Measurements from ENCODE around the gene OR2B2.

Gene OR2B2

DNA sequence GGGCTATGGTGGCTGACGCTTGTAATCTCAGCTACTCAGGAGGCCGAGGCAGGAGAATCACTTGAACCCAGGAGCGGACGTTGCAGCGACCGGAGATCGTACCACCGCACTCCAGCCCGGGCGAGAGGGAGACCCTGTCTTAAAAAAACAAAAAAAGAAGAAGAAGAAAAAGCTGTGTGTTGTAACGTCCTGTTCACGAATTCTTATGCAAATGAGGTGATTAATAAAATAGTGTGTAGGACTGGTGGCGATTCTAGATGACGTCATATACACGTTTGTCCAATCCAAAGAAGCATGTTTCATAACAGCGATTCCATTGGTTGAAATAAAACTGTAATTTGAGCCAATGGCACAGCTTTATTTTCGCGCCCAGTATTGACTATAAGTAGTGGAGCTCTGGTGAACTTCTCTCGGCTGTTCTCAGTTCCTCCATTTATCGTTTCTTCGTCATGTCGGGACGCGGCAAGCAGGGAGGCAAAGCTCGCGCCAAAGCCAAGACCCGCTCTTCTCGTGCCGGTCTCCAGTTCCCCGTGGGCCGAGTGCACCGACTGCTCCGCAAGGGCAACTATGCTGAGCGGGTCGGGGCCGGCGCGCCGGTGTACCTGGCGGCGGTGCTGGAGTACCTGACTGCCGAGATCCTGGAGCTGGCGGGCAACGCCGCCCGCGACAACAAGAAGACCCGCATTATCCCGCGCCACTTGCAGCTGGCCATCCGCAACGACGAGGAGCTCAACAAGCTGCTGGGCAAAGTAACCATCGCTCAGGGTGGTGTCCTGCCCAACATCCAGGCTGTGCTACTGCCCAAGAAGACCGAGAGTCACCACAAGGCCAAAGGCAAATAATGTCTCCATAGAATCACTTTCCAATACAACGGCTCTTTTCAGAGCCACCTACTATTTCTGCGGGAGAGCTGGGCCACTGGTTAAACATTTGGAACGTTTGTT is 47.0 kb downstream of the OR2B2 start:
- Histone ChIP-seq H4K20me1 (ENCODE audit: control insufficient read depth, insufficient read depth, low read depth, low read length) (no peaks in the 10 kb centered on the region), H3K79me2 (ENCODE audit: control insufficient read depth, low read length) (no peaks in the 10 kb centered on the region), H3F3A (ENCODE audit: control insufficient read depth, insufficient read depth) (peaks cover 28% of the 10 kb centered on the region), H3K9me3 (ENCODE audit: control insufficient read depth, insufficient read depth, low read length) (no peaks in the 10 kb centered on the region), H3K9me2 (replicated peaks; ENCODE audit: control insufficient read depth, low read length) (no peaks in the 10 kb centered on the region), H3K36me3 (ENCODE audit: control insufficient read depth, low read length) (peaks cover 4% of the 10 kb centered on the region; the same call in 1 of the 2 replicates), H3K4me3 (ENCODE audit: low read length) (peak overlapping the region; percentile 76), H3K27ac (ENCODE audit: low read depth, low read length) (peak overlapping the region; percentile 96), H3K4me1 (ENCODE audit: control insufficient read depth, low read length) (peaks cover 87% of the 10 kb centered on the region), H3K4me2 (ENCODE audit: low read length) (peak overlapping the region; percentile 87), H3K27me3 (ENCODE audit: control insufficient read depth, low read length) (no peaks in the 10 kb centered on the region)
- TF ChIP-seq EZH2phosphoT487 (IDR thresholded peaks at IDR 0.05; ENCODE audit: borderline replicate concordance, low read length), result no peak
- TF ChIP-seq, protein P1, sequence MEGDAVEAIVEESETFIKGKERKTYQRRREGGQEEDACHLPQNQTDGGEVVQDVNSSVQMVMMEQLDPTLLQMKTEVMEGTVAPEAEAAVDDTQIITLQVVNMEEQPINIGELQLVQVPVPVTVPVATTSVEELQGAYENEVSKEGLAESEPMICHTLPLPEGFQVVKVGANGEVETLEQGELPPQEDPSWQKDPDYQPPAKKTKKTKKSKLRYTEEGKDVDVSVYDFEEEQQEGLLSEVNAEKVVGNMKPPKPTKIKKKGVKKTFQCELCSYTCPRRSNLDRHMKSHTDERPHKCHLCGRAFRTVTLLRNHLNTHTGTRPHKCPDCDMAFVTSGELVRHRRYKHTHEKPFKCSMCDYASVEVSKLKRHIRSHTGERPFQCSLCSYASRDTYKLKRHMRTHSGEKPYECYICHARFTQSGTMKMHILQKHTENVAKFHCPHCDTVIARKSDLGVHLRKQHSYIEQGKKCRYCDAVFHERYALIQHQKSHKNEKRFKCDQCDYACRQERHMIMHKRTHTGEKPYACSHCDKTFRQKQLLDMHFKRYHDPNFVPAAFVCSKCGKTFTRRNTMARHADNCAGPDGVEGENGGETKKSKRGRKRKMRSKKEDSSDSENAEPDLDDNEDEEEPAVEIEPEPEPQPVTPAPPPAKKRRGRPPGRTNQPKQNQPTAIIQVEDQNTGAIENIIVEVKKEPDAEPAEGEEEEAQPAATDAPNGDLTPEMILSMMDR (IDR thresholded peaks at IDR 0.05; ENCODE audit: low read depth, low read length, poor library complexity, severe bottlenecking), result no peak

DNA sequence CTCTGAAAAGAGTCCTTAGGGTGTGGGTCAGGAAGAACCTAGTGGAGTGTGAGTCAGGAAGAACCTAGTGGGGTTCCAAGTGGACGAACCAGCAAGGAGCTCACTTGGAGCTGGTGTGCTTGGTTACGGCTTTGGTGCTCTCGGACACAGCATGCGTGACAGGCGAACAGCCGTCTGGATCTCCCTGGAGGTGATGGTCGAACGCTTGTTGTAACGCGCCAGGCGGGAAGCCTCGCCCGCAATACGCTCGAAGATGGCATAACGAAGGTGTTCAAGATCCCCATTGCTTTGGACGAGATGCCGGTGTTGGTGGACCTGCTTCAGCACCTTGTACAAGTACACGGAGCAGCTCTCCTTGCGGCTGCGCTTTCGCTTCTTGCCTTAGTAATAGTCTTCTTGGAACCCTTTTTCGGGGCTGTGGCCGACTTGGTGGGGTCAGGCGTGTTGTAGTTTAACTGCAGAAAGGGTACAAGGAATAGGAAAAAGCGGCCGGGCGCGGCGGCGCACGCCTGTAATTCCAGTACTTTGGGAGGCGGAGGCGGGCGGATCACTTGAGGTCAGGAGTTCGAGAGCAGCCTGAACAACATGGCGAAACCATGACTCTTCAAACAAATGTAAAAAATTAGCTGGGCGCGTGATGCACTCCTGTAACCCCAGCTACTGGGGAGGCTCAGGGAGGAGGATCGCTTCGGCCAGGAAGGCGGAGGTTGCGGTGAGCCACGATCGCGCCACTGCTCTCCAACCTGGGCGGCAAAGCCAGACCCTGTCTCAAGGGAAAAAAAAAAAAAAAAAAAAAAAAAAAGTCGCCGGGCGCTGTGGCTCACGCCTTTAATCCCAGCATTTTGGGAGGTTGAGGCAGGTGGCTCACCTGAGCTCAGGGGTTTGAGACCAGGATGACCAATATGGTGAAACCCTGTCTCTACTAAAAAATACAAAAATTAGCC is 48.0 kb downstream of the OR2B2 start:
- peak overlapping the region; percentile 87 for H3K4me2 ChIP-seq (ENCODE audit: low read length)

DNA sequence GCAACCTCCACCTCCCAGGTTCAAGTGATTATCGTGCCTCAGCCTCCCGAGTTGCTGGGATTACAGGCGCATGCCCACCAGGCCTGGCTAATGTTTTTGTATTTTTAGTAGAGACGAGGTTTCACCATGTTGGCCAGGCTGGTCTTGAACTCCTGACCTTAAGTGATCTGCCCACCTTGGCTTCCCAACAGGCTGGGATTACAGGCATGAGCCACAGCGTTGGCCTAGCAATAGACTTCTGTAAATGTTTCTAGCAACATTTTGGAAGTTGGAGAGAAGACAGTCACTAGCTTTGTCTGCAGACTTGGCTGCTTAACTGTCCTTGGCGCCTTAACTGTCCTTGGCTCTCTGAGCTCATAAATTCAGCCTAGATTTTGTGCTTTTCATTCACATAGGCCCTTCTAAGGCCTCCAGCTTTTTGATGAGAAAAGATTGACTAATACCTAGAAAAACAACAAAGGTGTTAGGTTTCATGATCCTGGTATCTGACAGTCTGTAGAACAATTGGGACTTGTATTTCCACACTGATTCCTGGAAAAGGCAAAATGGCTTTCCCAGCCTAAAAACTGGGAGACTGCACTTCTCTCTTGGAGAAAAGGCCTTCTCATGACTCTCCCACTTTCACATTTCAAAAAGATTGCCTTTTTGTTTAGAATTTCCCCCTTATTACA is 49.7 kb downstream of the OR2B2 start:
- H3K27me3 ChIP-seq (ENCODE audit: control insufficient read depth, low read length), result no peaks in the 10 kb centered on the region
- H3F3A ChIP-seq (ENCODE audit: control insufficient read depth, insufficient read depth), result peaks cover 31% of the 10 kb centered on the region
- peak overlapping the region; percentile 25; the same call in 1 of the 2 replicates for H3K27ac ChIP-seq (ENCODE audit: low read depth, low read length)
- no peak overlapping the region; the same call in 1 of the 2 replicates for H3K4me3 ChIP-seq (ENCODE audit: low read length)
- no peaks in the 10 kb centered on the region for H3K9me2 ChIP-seq (replicated peaks; ENCODE audit: control insufficient read depth, low read length)
- peaks cover 61% of the 10 kb centered on the region for H3K4me1 ChIP-seq (ENCODE audit: control insufficient read depth, low read length)
- H3K36me3 ChIP-seq (ENCODE audit: control insufficient read depth, low read length), result peaks cover 4% of the 10 kb centered on the region; the same call in 1 of the 2 replicates
- TF ChIP-seq, protein P1 (IDR thresholded peaks at IDR 0.05; ENCODE audit: low read depth, low read length, poor library complexity, severe bottlenecking), result no peak
- no peak for TF ChIP-seq EZH2phosphoT487 (IDR thresholded peaks at IDR 0.05; ENCODE audit: borderline replicate concordance, low read length)
- no peaks in the 10 kb centered on the region for H3K9me3 ChIP-seq (ENCODE audit: control insufficient read depth, insufficient read depth, low read length)
- H3K79me2 ChIP-seq (ENCODE audit: control insufficient read depth, low read length), result no peaks in the 10 kb centered on the region
- peak overlapping the region; percentile 31 for H3K4me2 ChIP-seq (ENCODE audit: low read length)
- no peaks in the 10 kb centered on the region for H4K20me1 ChIP-seq (ENCODE audit: control insufficient read depth, insufficient read depth, low read depth, low read length)

More for the DNA sequence above, 48.0 kb downstream of the OR2B2 start:
- Histone ChIP-seq H3K79me2 (ENCODE audit: control insufficient read depth, low read length) (no peaks in the 10 kb centered on the region), H3K27me3 (ENCODE audit: control insufficient read depth, low read length) (no peaks in the 10 kb centered on the region), H3K4me3 (ENCODE audit: low read length) (peak overlapping the region; percentile 76), H4K20me1 (ENCODE audit: control insufficient read depth, insufficient read depth, low read depth, low read length) (no peaks in the 10 kb centered on the region), H3K4me1 (ENCODE audit: control insufficient read depth, low read length) (peaks cover 78% of the 10 kb centered on the region), H3K36me3 (ENCODE audit: control insufficient read depth, low read length) (peaks cover 4% of the 10 kb centered on the region; the same call in 1 of the 2 replicates), H3K9me3 (ENCODE audit: control insufficient read depth, insufficient read depth, low read length) (no peaks in the 10 kb centered on the region), H3K9me2 (replicated peaks; ENCODE audit: control insufficient read depth, low read length) (no peaks in the 10 kb centered on the region), H3K27ac (ENCODE audit: low read depth, low read length) (peak overlapping the region; percentile 96), H3F3A (ENCODE audit: control insufficient read depth, insufficient read depth) (peaks cover 27% of the 10 kb centered on the region)
- TF ChIP-seq, protein P1 (IDR thresholded peaks at IDR 0.05; ENCODE audit: low read depth, low read length, poor library complexity, severe bottlenecking), result no peak
- no peak for TF ChIP-seq EZH2phosphoT487 (IDR thresholded peaks at IDR 0.05; ENCODE audit: borderline replicate concordance, low read length)
